ENCODE measurements around the gene DAZ4.
"Not testable (repeated sequence)": the region's sequence is repeated elsewhere in the genome, so short reads cannot be mapped to it uniquely, and the experiment has no call there.

DAZ4 gene

GRCh38 chrY:24833619-24834018 is at the start of gene DAZ4:
Gene DAZ4 (plus strand): TSS chrY:24833919. CDS start chrY:24834127, 208 bp downstream.
- DNase-seq: not testable (repeated sequence)

DNA sequence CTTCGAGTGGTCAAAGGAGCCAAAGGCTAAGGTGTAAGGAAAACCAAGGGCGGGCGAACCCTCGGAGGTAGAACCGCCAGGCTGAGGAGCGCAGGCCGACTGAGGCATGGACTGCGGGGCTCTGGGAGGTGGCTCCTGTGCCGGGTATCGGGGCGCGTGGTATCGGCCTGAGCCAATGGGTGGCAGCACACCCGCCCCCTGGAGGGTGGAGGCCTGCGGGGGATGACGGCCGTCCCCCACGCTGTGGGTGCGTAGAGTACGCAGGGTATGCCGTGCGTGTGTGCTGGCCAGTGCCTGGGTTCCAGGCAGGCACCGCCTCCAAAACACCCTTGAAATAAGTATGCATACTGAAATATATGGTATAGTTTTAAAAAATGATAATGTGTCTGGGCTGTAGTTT is 20.4 kb upstream of the DAZ4 start, which contains the start of gene DAZ3:
TSS of gene DAZ3 (minus strand) at position 101 of the 400 bp plus-strand sequence. CDS start 208 bp downstream, outside the sequence.
- DNase-seq: not testable (repeated sequence)

DNA sequence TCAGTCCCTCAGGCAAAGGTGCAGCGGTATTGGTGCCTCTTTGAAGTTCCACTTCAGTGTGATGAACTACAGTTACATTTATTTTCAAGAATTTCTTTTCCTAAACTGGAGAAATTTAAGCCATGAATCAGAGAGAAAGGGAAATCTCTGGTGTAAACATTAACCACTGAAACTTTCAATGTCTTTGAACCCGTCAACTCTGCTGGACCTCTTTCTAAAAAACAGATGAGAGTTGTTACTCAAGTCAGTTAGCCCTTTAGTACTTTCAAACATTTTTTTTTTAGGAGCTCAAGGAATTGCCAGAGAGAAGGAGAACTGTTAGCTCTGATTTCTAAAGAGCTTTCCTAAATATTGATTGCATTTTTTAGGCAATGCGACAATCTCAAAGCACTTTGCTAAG is 11.9 kb upstream of the DAZ4 start:
- not testable (repeated sequence) for DNase-seq

GRCh38 chrY:24824184-24824879 is 9.4 kb upstream of the DAZ4 start:
- not testable (repeated sequence) for DNase-seq

DNA sequence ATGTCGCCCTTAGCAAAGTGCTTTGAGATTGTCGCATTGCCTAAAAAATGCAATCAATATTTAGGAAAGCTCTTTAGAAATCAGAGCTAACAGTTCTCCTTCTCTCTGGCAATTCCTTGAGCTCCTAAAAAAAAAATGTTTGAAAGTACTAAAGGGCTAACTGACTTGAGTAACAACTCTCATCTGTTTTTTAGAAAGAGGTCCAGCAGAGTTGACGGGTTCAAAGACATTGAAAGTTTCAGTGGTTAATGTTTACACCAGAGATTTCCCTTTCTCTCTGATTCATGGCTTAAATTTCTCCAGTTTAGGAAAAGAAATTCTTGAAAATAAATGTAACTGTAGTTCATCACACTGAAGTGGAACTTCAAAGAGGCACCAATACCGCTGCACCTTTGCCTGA is 8.7 kb upstream of the DAZ4 start:
- DNase-seq: not testable (repeated sequence)

Measured in DMS153 (cell line).